Measurements from ENCODE around the gene NFASC.

NFASC gene

DNA sequence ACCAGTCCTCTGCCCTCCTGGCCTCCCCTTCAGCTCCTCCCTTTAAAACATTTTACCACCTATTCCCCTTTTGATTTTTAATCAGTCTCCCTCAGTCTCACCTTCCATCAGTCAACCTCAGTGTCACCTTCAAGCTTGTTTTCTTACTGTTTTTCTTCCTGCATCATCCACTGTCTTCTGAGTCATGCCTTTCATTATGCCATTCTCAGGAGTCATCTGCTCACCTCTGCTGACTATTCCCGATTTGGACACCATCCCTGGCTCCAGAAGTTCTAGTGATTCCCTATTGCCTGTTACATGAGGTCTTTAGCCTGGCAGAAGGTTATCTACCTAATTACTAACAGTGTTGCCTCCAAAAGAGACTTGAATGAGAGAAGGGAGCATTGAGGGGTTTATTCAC, 23.9 kb downstream of the NFASC start:
- Histone ChIP-seq H3K9me3 (ENCODE audit: control insufficient read depth, insufficient read depth, low read length) (no peaks in the 10 kb centered on the region), H3K79me2 (ENCODE audit: control insufficient read depth, low read length) (no peaks in the 10 kb centered on the region), H3F3A (ENCODE audit: control insufficient read depth, insufficient read depth) (no peaks in the 10 kb centered on the region), H3K27ac (ENCODE audit: low read depth, low read length) (no peak overlapping the region), H3K36me3 (ENCODE audit: control insufficient read depth, low read length) (no peaks in the 10 kb centered on the region), H3K27me3 (ENCODE audit: control insufficient read depth, low read length) (peaks cover 56% of the 10 kb centered on the region), H3K4me2 (ENCODE audit: low read length) (no peak overlapping the region), H4K20me1 (ENCODE audit: control insufficient read depth, insufficient read depth, low read depth, low read length) (no peaks in the 10 kb centered on the region), H3K4me1 (ENCODE audit: control insufficient read depth, low read length) (no peaks in the 10 kb centered on the region), H3K4me3 (ENCODE audit: low read length) (no peak overlapping the region), H3K9me2 (replicated peaks; ENCODE audit: control insufficient read depth, low read length) (no peaks in the 10 kb centered on the region)
- no peak for TF ChIP-seq EZH2phosphoT487 (IDR thresholded peaks at IDR 0.05; ENCODE audit: borderline replicate concordance, low read length)
- TF ChIP-seq, protein P1, sequence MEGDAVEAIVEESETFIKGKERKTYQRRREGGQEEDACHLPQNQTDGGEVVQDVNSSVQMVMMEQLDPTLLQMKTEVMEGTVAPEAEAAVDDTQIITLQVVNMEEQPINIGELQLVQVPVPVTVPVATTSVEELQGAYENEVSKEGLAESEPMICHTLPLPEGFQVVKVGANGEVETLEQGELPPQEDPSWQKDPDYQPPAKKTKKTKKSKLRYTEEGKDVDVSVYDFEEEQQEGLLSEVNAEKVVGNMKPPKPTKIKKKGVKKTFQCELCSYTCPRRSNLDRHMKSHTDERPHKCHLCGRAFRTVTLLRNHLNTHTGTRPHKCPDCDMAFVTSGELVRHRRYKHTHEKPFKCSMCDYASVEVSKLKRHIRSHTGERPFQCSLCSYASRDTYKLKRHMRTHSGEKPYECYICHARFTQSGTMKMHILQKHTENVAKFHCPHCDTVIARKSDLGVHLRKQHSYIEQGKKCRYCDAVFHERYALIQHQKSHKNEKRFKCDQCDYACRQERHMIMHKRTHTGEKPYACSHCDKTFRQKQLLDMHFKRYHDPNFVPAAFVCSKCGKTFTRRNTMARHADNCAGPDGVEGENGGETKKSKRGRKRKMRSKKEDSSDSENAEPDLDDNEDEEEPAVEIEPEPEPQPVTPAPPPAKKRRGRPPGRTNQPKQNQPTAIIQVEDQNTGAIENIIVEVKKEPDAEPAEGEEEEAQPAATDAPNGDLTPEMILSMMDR (IDR thresholded peaks at IDR 0.05; ENCODE audit: low read depth, low read length, poor library complexity, severe bottlenecking) = no peak

DNA sequence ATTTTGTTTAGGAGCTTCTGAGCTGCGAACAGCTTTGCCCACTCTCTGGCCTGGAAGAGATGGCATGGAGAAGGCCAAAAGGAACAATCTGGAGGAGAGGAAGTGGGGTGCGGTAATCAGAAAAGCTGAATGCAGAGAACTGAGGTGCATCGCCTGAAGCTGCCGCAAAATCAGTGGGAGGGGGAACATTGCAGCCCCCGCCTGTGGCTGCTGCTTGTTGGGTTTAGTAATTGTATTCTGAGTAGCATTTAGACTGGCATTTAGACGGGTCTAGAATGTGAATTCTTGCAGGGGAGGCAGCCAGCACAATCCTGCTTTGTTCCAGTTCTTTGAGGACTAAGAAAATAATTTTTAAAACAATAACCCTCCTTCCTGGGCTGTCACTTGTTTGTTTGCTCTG, 25.4 kb downstream of the NFASC start:
- H3K27me3 ChIP-seq (ENCODE audit: control insufficient read depth, low read length) = peaks cover 50% of the 10 kb centered on the region

DNA sequence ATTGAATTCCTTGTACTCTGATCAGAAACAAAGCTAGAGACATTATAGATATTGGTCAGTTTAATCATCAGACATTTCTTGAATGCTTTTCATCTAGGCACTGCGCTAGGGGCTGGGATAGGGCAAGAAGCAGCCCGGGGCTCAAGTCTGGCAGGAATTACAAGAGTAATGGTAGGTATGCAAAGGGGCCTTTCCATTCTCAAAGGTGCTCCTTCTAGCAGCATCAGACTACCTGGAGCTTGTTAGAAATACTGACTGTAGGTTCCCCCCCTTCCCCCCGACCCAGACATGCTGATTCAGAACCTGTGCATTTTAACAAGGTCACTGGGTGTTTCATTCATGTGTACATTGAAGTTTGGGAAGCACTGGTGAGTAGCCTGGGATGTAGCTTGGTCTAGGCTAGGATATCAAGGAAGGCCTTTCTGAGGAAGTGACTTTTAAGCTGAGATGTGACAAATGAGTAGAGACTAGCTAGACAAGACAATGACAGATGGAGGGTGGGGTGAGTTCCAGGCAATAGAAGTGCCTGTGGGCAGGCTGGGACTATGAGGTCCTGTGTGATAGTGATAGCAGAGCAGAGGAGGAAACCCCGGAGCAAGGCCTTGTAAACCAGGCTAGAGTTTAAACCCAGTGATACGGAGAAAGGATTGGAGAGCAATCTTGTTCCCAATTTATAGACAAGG, 26.3 kb downstream of the NFASC start:
- Histone ChIP-seq H3K36me3 (ENCODE audit: control insufficient read depth, low read length) (no peaks in the 10 kb centered on the region), H3K27me3 (ENCODE audit: control insufficient read depth, low read length) (peaks cover 50% of the 10 kb centered on the region), H4K20me1 (ENCODE audit: control insufficient read depth, insufficient read depth, low read depth, low read length) (no peaks in the 10 kb centered on the region), H3F3A (ENCODE audit: control insufficient read depth, insufficient read depth) (no peaks in the 10 kb centered on the region), H3K27ac (ENCODE audit: low read depth, low read length) (no peak overlapping the region), H3K4me3 (ENCODE audit: low read length) (no peak overlapping the region), H3K4me2 (ENCODE audit: low read length) (no peak overlapping the region), H3K9me2 (replicated peaks; ENCODE audit: control insufficient read depth, low read length) (no peaks in the 10 kb centered on the region), H3K4me1 (ENCODE audit: control insufficient read depth, low read length) (no peaks in the 10 kb centered on the region), H3K79me2 (ENCODE audit: control insufficient read depth, low read length) (no peaks in the 10 kb centered on the region), H3K9me3 (ENCODE audit: control insufficient read depth, insufficient read depth, low read length) (no peaks in the 10 kb centered on the region)
- no peak for TF ChIP-seq EZH2phosphoT487 (IDR thresholded peaks at IDR 0.05; ENCODE audit: borderline replicate concordance, low read length)
- TF ChIP-seq, protein P1 (IDR thresholded peaks at IDR 0.05; ENCODE audit: low read depth, low read length, poor library complexity, severe bottlenecking) = no peak

More for the DNA sequence above, 25.4 kb downstream of the NFASC start:
- no peaks in the 10 kb centered on the region for H3K79me2 ChIP-seq (ENCODE audit: control insufficient read depth, low read length)
- H3K4me3 ChIP-seq (ENCODE audit: low read length) = no peak overlapping the region
- no peaks in the 10 kb centered on the region for H3F3A ChIP-seq (ENCODE audit: control insufficient read depth, insufficient read depth)
- no peaks in the 10 kb centered on the region for H3K4me1 ChIP-seq (ENCODE audit: control insufficient read depth, low read length)
- H3K9me3 ChIP-seq (ENCODE audit: control insufficient read depth, insufficient read depth, low read length) = no peaks in the 10 kb centered on the region
- no peak overlapping the region for H3K4me2 ChIP-seq (ENCODE audit: low read length)
- no peak overlapping the region for H3K27ac ChIP-seq (ENCODE audit: low read depth, low read length)
- H3K36me3 ChIP-seq (ENCODE audit: control insufficient read depth, low read length) = no peaks in the 10 kb centered on the region
- TF ChIP-seq, protein P1 (IDR thresholded peaks at IDR 0.05; ENCODE audit: low read depth, low read length, poor library complexity, severe bottlenecking) = no peak
- TF ChIP-seq EZH2phosphoT487 (IDR thresholded peaks at IDR 0.05; ENCODE audit: borderline replicate concordance, low read length) = no peak
- no peaks in the 10 kb centered on the region for H3K9me2 ChIP-seq (replicated peaks; ENCODE audit: control insufficient read depth, low read length)
- H4K20me1 ChIP-seq (ENCODE audit: control insufficient read depth, insufficient read depth, low read depth, low read length) = no peaks in the 10 kb centered on the region
